ENCODE measurements around the gene HDAC3. TPM values are rescaled to one million over a fixed set of nuclear protein-coding genes. Genes with fewer than 3 reads are reported as not detected.

The HDAC3 gene
- 50.3 and 56.1 TPM in 2 replicates for total RNA-seq

DNA sequence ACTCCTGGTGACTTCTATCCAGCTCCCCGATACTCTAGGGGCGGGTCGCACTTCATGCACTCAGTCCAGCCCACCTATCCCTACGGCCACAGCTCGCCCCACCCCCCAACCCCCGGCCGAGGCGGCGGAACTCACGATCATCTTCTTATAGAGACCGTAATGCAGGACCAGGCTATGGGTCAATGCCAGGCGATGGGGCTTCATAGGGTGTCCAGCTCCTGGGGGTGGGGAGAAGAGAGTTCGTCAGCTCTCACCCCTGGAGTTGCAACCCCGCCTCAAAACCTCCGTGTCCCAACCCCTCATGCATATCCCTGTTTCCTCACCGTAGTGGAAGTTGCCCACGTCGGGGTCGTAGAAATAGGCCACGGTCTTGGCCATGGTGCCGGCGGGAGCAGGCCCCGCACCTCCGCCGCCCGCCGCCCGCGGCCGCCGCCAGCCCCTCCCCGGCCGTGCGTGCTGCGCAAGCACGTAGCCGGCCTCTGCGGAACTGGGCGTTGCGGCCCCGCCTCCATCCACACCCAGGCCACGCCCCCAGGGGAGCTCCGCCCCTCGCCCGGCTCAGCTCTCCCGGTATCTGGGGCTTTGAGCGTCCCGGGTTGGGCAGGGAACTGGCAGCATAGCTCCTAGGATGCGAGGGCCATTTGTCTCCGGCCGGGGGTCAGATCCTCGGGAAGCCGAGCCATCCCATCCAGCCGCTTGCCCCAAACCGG, at the start of gene HDAC3, which contains the start of gene RELL2:
HDAC3 (minus strand) TSS at position 437 of the 710 bp plus-strand sequence; CDS start at position 378, 59 bp downstream.
RELL2 (plus strand) TSS at position 585 of the 710 bp plus-strand sequence. CDS start 1,229 bp downstream, outside the sequence.

GRCh38 chr5:141681695-141682641, 45.3 kb upstream of the HDAC3 start, which contains the start of gene ARAP3:
TSS of gene ARAP3 (minus strand) at chr5:141682230. CDS start at chr5:141680486, 1,744 bp downstream.

DNA sequence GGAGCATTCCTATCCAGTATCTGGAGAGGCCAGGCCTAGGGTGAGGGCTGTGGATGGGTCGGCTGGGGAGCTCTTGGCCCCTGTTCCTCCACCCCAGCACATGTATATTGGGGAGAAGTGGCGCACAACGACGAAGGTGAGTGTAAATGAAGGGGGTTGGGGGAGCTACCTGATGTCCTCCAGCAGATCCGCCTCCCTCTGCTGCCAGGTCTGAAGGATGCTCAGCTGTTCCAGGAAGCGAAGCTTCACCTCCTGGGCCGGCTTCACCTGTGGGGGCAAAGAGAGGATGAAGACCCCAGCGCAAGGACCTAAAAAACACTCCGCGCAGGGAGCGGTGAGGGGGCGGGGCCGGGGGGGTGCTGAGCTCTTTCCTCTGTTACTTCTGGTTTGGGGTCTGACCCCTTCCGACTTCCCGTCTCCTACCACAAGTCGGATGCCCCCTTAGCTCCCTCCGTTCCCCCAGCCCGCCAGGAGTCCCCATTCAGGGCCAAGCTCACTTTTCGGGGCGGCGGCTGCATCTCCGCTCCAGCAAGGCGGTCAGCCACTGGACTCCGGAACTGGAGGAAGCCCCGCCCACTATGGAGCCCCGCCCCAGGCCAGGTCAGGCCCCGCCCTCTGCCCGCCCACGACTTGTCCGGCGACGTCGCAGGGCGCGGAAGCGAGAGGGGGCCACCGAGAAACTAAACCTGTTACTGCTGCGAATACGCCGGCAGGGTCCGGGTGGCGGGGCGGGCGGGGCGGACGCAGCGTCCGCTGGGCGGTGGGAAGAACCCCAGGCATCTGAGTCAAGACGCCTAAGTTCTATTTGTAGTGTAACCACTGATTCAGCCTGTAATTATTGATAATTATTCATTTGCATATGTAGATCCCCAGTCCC, 14.4 kb upstream of the HDAC3 start, which contains the start of gene FCHSD1:
FCHSD1 (minus strand) TSS at position 568 of the 877 bp plus-strand sequence; CDS start at position 518, 50 bp downstream.

DNA sequence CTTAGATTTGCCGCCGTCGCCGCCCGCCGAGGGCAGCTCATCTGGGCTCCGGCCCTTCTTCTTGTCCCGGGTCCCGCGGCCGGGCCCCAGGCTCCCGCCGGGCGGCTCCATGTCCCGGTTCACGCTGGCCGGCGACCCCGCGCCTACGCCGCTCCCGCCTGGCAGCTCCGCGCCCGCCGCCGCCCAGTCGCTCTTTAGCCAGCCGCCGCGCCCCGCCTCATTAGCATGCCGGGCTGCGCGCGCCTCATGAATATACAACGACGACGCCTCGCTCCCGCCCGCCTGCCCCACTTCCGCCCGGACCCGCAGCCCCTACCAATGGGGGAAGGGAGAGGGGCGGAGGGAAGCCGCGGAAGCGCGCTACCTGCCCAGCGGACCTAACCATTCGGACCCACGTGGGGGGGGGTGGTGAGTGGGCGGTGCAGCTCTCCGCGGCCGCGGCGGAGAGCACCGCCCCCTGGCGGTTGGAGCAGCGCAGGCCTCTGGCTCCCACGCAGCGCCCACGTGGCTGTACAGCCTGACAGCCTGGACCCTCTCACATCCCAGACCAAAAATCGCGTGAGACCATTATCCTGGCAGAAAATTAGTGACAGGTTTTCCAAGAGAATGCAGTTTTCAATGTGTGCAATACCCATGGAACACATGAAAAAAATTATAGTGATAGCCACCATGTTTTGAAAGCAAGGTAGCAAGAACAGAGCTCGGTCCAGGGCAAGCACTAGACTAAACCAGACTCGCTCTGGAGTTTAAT, 17.7 kb downstream of the HDAC3 start, which contains the start of gene DIAPH1:
DIAPH1 (minus strand) TSS at position 197 of the 751 bp plus-strand sequence; CDS start at position 111, 86 bp downstream.

Other genes with a start within 250 kb of the HDAC3 start
- 4.9 and 10.1 TPM in 2 replicates for gene PCDHGB4, start 249.2 kb downstream of the HDAC3 start, total RNA-seq
- gene PCDHGA8, start 244.2 kb downstream of the HDAC3 start, total RNA-seq = 0.46 and 0.97 TPM in 2 replicates
- gene PCDHGB5, start 238.9 kb downstream of the HDAC3 start, total RNA-seq = 6.1 and 9.1 TPM in 2 replicates
- gene PCDHGA9, start 234.1 kb downstream of the HDAC3 start, total RNA-seq = 0.76 and 0.97 TPM in 2 replicates
- gene PCDHGB6, start 228.8 kb downstream of the HDAC3 start, total RNA-seq = 0.97 and 1.1 TPM in 2 replicates
- gene PCDHGA10, start 223.9 kb downstream of the HDAC3 start, total RNA-seq = 2.3 TPM in 2 replicates
- gene PCDHGB7, start 219.2 kb downstream of the HDAC3 start, total RNA-seq = 2.9 and 3.3 TPM in 2 replicates
- gene PCDHGA11, start 215.8 kb downstream of the HDAC3 start, total RNA-seq = 5.3 and 5.8 TPM in 2 replicates
- 5.2 and 5.9 TPM in 2 replicates for gene PCDHGA12, start 206.3 kb downstream of the HDAC3 start, total RNA-seq
- gene PCDHGC3, start 160.9 kb downstream of the HDAC3 start, total RNA-seq = 6.5 and 7.8 TPM in 2 replicates
- gene PCDHGC4, start 151.8 kb downstream of the HDAC3 start, total RNA-seq = 0.32 and 0.46 TPM in 2 replicates
- 0.32 TPM in 1 of 2 replicates, not detected in the other for gene PCDHGC5, start 147.8 kb downstream of the HDAC3 start, total RNA-seq
- gene DIAPH1, start 17.8 kb downstream of the HDAC3 start, total RNA-seq = 23.7 and 36.1 TPM in 2 replicates
- 3.9 and 4.3 TPM in 2 replicates for gene RELL2, start 148 bp upstream of the HDAC3 start, total RNA-seq
- 21.1 and 26.6 TPM in 2 replicates for gene FCHSD1, start 14.6 kb upstream of the HDAC3 start, total RNA-seq
- gene ARAP3, start 45.4 kb upstream of the HDAC3 start, total RNA-seq = 28.4 and 55.2 TPM in 2 replicates
- 144 and 266 TPM in 2 replicates for gene PCDH1, start 241.6 kb upstream of the HDAC3 start, total RNA-seq